Mammary microvascular endothelial cell (primary cell): ENCODE measurements around the gene DNAJB8. TPM values are rescaled to one million over a fixed set of nuclear protein-coding genes. Genes with fewer than 3 reads are reported as not detected.

ENCODE experiments used
- total RNA-seq: library from RNA; depleted of rRNA; stranded (reverse); fragments of >200 nt; gene quantifications from 2 replicates; pipeline ENCODE4 v1.2.3, GENCODE V29; 2015

The DNAJB8 gene
- total RNA-seq: not detected in 2 replicates

GRCh38 chr3:128466840-128467541 lies at the start of gene DNAJB8:
Gene DNAJB8 (minus strand): TSS chr3:128466890. CDS start chr3:128463245, 3,645 bp downstream.

DNA sequence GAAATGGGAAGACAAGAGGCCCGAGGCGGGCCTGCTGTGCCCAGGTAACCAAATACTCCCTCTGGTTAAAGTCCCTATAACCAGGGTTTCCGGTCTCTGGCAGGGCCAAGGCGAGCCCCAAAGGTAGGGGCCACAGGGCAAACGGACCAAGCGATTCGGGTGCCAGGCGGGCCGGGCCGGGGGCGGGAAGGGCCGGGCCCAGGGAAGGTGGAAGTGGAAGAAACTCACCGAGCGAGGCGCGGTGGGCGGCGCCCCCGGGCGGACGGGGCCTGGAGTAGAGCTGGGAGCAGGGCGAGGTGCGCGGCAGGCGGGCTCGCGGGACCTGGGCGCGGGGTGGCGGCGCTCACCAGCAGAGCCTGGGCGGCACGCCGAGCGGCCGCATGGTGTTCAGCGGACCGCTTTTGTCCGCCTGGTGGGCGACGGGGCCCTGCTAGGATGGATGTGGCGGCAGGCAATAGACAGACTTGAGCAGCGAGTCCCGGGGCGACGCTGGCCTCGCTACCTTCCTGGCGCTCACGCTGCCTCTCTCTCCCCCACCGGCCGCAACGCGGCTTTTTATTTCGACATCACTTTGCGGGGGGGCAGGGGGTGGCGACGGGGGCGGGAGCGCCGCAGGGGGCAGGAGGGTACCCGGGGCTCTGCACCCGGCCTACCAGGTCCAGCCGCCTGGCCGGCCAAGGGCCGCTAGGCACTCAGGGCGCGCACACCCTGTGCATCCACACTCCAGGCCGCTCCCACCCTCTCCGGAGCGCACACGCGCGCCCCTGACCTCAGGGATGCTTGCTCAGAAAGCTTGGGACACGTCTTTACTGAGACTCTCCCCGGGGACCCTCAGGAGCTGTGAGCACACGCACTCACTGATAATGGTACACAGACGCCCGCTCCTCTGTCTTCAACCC lies 26.2 kb upstream of the DNAJB8 start, which contains the start of gene GATA2:
Gene GATA2 (minus strand): TSS at position 531 of the 899 bp plus-strand sequence. CDS start 6,170 bp downstream, outside the sequence.

Other genes starting within 250 kb of the DNAJB8 start
- gene GATA2, start 26.3 kb upstream of the DNAJB8 start, total RNA-seq: 52.0 and 66.8 TPM in 2 replicates
- 354 and 364 TPM in 2 replicates for gene RPN1, start 183.9 kb upstream of the DNAJB8 start, total RNA-seq